ENCODE data around the gene CYB561.
A peak's percentile ranks its signal among the peaks of the same experiment; 100 is the strongest.

The CYB561 gene

DNA sequence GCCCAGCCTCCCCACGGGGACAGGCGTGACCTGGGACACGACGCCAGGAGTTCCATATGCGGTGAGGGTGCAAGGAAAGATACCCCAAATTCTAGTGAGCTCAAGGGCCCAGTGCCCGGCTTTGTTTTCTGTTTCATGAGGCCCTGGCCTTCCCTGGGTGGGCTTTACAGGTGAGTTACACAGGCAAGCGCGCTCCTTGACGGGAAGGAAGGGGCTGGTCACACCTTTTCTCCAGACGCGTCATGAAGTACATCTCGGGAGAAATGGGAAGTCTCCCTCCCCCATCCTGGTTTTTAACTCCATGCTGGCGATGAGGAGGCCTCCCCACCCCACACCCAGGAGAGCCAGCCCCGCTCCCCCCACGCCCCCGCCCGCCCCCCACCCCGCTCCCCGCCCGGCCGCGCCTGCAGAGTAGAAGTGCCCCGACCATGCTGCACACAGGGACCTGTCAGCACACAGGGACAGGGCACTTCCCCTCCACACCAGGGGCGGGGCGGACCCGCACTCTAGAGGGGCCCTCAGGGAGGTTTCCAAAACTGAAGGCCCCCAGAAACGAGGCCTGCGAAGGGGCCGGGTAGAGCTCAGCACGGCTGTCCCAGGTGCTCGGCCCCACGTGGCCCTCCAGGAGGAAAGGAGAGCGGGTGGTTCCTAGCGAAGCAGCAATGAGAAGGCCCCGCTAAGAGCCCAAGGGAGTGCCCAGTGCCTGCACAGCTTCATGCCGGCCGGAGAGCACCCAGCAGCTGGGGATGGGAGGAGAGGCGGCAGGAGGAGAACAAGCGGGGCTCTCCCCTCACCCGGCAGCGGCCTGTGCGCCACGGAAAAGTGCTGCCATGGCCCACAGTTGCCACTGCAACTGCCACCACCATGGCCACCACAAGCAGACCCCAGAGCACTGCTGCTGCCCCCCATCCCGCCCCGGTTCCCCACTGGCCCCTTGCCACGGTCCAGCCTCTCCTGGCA, 7.7 kb downstream of the CYB561 start:
- FAIRE-seq (no peak), DNase-seq (ENCODE audit: insufficient read length, low spot score) (no peak)
- TF ChIP-seq POLR2A (IDR thresholded peaks at IDR 0.05; ENCODE audit: low read depth, low read length), result no peak

DNA sequence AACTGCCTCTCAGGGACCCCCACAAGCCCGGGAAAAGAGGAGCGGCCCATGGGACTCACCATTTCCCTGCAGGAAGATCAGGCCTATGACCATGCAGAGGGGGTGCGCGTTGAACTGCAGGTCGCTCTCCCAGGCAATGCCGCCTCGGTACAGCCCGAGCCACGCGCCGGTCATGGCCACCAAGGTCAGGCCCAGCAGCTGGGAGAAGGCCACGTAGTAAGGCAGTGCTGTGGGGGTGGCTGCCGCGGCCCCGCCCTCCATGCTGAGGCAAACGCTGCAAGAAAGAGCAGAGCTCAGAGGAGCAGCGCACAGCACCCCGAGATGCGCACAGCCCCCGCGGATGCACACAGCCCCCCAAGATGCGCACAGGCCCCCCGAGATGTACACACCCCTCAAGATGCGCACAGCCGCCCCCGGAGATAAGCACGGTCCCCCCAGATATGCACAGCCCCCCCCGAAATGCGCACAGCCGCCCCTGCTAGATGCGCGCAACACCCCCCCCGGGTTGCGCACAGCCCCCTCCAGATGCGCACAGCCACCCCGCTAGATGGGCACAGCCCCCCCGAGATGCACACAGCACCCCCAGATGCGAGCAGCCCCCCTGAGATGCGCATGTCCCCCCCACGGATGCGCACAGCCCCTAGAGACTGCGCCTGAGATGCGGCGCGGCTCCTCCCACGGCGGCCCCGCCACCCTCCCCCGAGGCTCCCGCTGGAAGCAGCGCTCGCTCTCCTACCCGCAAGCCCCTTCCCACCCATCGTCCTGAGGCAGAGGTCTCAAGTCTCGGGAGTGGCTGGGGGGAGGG, 8.6 kb downstream of the CYB561 start:
- DNase-seq (ENCODE audit: insufficient read length, low spot score) (no peak), FAIRE-seq (no peak)
- TF ChIP-seq POLR2A (IDR thresholded peaks at IDR 0.05; ENCODE audit: low read depth, low read length), result no peak

DNA sequence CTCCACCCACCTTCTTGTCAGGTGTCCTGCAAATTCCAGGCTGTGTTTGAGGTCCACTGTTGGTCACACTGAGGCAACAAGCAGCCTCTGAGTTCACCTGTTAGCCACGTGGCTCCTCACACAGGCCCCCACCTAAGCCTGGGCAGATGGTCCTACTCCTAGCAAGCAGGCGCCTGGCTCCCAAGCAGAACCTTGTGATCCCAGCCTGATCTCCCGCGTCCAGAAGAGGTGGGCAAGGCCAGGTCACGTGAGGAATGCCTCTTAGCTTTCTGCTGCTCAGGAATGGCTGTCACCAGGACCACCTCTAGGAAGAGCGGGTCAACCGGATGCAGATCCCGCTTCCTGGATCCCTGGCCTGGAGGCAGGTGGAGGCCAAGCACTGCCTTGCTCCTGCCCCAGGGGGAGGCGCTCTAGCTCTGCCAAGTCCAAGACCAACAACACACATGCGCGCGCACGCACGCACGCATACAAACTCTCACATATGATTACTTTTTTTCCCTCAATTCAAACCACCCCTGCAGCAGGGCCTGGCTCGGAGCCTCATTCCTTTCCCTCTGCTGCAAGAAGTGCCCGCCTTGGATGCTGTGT, 9.5 kb downstream of the CYB561 start:
- no peak for DNase-seq (ENCODE audit: insufficient read length, low spot score)

DNA sequence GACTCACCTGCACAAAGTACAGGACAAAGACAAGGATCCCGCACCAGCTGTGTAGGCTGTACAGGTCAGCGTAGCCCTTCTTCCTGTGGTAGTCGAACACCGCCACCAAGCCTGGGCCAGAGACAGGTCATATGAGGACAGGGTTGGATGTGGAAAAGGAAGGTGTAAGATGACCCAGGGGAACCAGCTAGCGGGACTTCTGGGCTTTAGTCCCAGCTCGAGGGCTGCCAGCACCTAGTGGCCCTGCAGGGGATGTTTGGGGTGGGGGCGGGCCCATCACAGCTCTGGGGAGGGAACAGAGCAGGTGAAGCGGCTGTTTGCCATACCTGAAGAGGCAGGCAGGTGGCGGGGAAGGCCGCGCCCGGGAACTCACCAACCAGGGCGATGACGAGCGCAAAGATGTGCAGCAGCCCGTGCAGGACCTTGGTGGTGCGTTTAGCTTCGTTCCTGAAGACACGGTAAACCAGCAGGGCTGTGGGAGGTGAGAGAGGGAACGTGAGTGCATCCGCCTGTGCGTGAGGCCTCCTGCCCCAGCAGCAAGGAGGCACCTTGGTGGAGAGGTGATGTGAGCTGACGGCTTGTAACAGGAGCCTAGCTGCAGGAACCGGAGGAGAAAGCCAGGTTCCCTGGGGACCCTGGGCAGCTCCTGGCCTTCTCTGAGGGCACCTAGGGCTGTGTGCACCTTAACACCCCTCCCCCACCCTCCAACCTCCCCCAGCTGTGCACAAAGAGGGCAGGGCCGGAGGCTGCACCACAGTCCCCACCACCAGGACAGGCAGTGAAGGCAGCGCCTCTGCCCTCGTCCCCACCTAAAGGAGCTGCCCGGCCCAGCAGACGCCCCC, 10.2 kb downstream of the CYB561 start:
- no peak for TF ChIP-seq POLR2A (IDR thresholded peaks at IDR 0.05; ENCODE audit: low read depth, low read length)
- no peak for FAIRE-seq
- no peak for DNase-seq (ENCODE audit: insufficient read length, low spot score)

More for the DNA sequence above, 9.5 kb downstream of the CYB561 start:
- no peak for FAIRE-seq
- no peak for TF ChIP-seq POLR2A (IDR thresholded peaks at IDR 0.05; ENCODE audit: low read depth, low read length)

DNA sequence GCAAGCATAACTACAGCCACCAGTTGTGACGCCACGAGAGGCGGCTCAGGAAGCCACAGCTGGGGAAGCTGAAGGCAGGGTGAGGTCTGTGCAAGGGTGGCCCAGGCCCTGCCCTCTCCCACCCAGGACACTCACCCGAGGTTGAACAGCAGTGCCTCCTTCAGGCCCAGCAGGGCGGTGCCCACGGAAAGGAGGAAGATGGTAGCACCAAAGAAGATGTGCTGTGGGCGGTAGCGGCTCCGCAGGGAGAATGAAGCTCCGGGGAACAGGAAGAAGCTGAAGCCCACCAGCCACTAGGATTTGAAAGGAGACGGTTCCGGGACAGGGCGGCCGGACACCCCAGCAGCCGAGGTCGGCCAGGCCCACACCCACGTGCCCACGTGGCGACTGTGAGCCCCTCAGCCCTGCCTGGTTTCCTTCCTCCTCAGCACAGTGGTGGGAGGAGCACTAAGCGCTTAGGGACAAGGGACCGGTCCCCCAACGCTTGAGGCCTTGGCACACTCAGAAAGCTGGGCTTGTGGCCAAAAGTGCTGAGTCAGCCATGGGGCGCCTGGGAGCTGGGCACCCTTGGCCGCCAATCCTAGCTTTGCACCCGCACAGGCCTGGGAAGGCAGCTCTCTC, 11.0 kb downstream of the CYB561 start:
- DNase-seq (ENCODE audit: insufficient read length, low spot score) (peak; percentile 99), FAIRE-seq (peak; percentile 27)
- TF ChIP-seq POLR2A (IDR thresholded peaks at IDR 0.05; ENCODE audit: low read depth, low read length), result peak; percentile 63; the same call in 1 of the 2 replicates

DNA sequence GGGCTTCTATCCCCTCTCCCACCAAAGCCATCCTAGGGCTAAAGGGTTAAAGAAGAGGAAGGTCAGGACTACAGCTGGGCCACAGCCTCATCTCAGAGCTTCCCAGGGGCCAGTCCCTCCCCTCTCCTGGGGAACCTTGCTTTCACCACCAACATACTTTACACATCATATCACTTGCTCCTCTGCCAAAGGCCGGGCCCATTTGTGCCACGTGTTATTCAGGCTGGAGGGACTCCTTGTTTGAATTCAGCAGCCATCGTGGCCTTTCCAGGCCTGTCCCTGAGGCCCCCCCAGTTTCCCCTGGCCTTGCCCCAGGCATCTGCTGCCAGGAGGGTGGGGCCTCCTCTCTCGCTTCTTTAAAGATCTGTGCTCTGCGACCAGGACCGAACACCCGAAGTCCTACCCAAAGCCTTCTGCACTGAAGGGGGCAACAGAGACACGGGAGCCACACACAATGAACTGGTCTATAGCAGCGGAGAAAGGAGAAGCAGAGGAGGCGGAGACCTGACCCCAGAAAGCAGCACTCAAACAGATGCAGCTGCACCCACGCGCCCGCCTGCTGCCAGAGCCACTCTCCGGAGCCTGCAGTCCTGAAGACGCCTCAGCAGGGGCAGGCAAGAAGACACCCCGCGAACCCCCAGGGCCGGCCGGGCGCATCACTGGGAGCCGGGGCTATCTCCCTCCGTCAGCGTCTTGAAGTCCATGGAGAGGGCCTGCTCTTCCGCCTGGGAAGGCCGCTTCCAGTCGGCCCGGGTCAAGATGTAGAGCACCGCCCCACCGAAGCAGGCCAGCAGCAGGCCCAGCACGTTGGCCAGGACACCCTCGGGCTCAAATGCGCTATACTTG, 12.1 kb downstream of the CYB561 start:
- no peak for TF ChIP-seq POLR2A (IDR thresholded peaks at IDR 0.05; ENCODE audit: low read depth, low read length)
- peak; percentile 60 for FAIRE-seq
- DNase-seq (ENCODE audit: insufficient read length, low spot score), result peak; percentile 97

DNA sequence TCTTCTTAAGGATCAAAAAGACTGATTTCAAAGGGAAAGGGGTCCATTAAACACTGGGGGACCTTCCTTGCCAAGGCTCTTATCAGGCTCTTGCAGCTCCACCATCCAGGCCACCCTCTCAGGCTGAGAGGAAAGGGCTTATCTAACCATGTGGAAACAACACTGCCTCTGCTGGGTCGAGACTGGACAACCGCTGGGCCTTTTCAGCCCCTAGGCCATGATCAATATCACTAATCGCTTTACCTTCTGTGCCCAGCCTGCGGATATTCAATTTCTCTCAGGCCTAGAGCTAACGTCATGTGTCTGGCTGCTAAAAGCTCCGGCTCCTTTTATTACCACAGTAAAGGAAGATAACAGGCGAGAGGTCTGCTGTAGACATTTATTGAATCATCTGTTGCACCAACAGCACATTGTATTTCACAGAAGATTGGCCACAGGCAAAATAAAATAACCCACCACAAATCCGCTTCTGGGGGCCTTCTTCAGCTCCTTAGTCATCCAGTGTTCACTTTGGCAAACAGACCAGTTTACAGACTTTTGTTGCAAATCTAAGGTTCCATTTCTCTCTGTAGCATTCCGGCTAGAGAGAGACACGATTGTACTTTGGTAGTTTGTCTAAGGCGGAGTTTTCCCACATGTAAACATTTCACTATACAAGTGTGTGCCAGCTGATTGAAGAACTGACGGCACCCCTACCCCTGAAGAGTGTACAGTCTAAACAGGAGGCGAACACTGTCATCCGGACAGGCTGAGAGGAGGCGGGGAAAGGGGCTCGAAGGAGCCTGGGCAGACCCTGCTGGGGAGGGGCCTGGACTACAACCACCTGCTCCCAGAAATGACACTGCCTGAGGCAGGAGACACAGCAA, 13.9 kb downstream of the CYB561 start:
- DNase-seq (ENCODE audit: insufficient read length, low spot score) (no peak), FAIRE-seq (no peak)
- TF ChIP-seq POLR2A (IDR thresholded peaks at IDR 0.05; ENCODE audit: low read depth, low read length), result no peak

DNA sequence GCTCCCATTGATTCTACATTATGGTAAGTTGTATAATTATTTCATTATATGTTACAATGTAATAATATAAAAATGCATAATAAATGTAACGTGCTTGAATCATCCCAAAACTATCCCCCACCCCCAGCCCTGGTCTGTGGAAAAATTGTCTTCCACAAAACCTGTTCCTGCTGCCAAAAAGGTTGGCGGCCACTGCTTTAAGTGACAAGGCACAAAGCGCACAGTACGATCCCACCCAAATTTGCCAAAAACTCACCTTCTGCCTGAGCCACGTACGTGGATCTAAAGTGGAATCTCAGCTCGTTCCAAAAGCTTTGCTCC, 14.5 kb downstream of the CYB561 start:
- DNase-seq (ENCODE audit: insufficient read length, low spot score), result no peak
- TF ChIP-seq POLR2A (IDR thresholded peaks at IDR 0.05; ENCODE audit: low read depth, low read length), result no peak
- no peak for FAIRE-seq

DNA sequence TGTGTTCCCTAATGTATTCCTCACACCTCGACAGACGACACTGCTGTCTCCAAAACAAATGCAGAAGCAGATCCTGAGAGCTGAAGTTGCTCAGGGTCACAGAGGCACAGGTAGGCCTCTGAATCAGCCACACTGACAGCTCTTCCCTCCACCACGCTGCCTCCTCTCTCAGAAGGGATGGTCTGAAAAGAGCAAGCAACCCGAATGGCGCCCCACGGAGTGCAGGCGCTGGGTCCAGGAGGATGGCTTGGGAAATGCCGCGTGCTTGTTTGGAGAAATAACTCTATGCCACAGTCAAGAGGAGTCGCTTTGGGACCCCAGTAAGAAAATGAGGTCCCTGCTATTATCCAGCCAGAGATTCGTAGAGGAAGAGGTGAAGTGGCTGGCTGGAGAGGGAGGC, 15.9 kb downstream of the CYB561 start:
- FAIRE-seq (no peak), DNase-seq (ENCODE audit: insufficient read length, low spot score) (no peak)
- TF ChIP-seq POLR2A (IDR thresholded peaks at IDR 0.05; ENCODE audit: low read depth, low read length), result no peak

DNA sequence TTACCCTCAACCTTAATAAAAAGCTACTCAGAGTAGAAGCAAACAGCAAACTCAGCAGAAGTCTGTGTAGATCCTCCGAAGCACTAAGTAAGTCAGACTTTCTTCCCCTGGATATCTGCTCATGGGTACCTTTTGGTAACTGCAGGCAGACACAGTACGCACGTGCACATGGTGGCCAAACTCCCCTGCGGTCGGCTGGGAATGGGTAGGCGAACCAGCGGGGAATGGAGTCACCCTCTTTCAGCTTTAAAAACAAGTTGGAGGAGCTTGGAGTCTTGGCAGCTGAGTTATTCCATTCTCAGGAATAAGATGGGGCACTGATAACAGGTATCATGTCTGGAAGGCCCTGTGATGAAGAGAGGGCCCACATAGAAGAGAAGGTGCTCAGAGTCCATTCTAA, 16.3 kb downstream of the CYB561 start:
- FAIRE-seq (no peak), DNase-seq (ENCODE audit: insufficient read length, low spot score) (no peak)
- no peak for TF ChIP-seq POLR2A (IDR thresholded peaks at IDR 0.05; ENCODE audit: low read depth, low read length)

DNA sequence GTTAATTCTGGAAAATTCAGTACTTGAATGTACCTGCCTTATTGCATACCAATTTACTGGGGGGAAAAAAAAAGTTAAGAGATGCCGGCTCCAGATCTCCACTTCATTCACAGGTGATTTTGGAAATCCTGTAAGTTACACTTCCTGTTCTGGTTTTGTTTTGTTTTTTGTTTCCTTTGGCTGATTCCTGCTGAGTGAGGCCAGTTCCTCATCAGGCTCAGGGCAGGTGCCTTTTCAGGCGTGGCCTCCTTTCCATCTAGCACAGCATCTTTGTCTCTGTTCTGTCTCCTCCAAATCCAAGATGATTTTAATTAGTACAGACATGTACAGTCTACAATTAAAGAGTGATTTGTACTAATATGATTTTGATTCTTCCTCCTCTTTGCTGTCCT, 19.2 kb downstream of the CYB561 start:
- no peak for FAIRE-seq
- no peak for DNase-seq (ENCODE audit: insufficient read length, low spot score)
- no peak for TF ChIP-seq POLR2A (IDR thresholded peaks at IDR 0.05; ENCODE audit: low read depth, low read length)
